ENCODE data around the gene PRXL2C. TPM values are rescaled to one million over a fixed set of nuclear protein-coding genes. Genes with fewer than 3 reads are reported as not detected.
A peak's percentile ranks its signal among the peaks of the same experiment; 100 is the strongest.

Gene PRXL2C
- total and polyA plus RNA-seq, 9 of the 15 experiments (the other 6 are each of a cell fraction or from before 2014, with no cell fraction given), result 3.6 to 15.3 (median 10.6) TPM

DNA sequence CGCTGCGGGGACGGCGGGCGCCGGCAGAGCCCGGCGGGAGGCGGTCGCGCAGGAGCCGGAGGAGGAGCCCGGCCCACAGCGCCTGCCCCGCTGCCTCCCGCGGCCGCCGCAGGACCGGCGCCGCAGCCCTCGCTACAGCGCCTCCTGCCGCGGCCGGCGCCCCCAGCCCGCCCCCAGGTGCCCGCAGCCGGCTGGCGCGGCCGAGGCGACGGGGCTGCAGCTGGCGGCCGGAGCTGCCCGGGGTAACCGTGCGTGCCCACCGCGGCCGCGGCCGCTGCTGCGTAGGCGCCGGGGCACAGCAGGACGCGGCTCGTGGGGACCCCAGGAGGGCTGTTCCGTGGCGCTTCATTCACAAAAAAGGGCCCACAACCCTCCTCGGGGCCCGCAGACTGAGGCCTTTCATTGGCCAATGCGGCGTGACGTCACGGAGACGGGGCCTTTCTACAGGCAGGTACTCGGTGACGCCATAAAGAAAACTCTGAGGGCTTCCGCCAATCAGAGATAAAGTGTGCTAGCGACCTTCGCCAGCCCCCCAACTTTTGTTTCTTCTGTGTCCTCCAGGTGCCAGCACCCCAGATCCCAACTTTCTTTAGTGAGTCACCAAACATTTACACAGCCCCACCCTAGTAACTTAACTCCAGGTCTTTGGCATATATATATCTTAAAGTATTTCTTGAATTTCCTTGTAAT, 35.5 kb downstream of the PRXL2C start, which contains the start of gene CDC14B (continued):
- TF ChIP-seq, protein P1, sequence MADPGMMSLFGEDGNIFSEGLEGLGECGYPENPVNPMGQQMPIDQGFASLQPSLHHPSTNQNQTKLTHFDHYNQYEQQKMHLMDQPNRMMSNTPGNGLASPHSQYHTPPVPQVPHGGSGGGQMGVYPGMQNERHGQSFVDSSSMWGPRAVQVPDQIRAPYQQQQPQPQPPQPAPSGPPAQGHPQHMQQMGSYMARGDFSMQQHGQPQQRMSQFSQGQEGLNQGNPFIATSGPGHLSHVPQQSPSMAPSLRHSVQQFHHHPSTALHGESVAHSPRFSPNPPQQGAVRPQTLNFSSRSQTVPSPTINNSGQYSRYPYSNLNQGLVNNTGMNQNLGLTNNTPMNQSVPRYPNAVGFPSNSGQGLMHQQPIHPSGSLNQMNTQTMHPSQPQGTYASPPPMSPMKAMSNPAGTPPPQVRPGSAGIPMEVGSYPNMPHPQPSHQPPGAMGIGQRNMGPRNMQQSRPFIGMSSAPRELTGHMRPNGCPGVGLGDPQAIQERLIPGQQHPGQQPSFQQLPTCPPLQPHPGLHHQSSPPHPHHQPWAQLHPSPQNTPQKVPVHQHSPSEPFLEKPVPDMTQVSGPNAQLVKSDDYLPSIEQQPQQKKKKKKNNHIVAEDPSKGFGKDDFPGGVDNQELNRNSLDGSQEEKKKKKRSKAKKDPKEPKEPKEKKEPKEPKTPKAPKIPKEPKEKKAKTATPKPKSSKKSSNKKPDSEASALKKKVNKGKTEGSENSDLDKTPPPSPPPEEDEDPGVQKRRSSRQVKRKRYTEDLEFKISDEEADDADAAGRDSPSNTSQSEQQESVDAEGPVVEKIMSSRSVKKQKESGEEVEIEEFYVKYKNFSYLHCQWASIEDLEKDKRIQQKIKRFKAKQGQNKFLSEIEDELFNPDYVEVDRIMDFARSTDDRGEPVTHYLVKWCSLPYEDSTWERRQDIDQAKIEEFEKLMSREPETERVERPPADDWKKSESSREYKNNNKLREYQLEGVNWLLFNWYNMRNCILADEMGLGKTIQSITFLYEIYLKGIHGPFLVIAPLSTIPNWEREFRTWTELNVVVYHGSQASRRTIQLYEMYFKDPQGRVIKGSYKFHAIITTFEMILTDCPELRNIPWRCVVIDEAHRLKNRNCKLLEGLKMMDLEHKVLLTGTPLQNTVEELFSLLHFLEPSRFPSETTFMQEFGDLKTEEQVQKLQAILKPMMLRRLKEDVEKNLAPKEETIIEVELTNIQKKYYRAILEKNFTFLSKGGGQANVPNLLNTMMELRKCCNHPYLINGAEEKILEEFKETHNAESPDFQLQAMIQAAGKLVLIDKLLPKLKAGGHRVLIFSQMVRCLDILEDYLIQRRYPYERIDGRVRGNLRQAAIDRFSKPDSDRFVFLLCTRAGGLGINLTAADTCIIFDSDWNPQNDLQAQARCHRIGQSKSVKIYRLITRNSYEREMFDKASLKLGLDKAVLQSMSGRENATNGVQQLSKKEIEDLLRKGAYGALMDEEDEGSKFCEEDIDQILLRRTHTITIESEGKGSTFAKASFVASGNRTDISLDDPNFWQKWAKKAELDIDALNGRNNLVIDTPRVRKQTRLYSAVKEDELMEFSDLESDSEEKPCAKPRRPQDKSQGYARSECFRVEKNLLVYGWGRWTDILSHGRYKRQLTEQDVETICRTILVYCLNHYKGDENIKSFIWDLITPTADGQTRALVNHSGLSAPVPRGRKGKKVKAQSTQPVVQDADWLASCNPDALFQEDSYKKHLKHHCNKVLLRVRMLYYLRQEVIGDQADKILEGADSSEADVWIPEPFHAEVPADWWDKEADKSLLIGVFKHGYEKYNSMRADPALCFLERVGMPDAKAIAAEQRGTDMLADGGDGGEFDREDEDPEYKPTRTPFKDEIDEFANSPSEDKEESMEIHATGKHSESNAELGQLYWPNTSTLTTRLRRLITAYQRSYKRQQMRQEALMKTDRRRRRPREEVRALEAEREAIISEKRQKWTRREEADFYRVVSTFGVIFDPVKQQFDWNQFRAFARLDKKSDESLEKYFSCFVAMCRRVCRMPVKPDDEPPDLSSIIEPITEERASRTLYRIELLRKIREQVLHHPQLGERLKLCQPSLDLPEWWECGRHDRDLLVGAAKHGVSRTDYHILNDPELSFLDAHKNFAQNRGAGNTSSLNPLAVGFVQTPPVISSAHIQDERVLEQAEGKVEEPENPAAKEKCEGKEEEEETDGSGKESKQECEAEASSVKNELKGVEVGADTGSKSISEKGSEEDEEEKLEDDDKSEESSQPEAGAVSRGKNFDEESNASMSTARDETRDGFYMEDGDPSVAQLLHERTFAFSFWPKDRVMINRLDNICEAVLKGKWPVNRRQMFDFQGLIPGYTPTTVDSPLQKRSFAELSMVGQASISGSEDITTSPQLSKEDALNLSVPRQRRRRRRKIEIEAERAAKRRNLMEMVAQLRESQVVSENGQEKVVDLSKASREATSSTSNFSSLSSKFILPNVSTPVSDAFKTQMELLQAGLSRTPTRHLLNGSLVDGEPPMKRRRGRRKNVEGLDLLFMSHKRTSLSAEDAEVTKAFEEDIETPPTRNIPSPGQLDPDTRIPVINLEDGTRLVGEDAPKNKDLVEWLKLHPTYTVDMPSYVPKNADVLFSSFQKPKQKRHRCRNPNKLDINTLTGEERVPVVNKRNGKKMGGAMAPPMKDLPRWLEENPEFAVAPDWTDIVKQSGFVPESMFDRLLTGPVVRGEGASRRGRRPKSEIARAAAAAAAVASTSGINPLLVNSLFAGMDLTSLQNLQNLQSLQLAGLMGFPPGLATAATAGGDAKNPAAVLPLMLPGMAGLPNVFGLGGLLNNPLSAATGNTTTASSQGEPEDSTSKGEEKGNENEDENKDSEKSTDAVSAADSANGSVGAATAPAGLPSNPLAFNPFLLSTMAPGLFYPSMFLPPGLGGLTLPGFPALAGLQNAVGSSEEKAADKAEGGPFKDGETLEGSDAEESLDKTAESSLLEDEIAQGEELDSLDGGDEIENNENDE (IDR thresholded peaks at IDR 0.05; ENCODE audit: low read depth, low read length), result no peak
- TF ChIP-seq CCAR2 (IDR thresholded peaks at IDR 0.05; ENCODE audit: low read depth, low read length) (no peak), YY1 (IDR thresholded peaks at IDR 0.05; ENCODE audit: borderline replicate concordance in 1 of 3, control insufficient read depth in 1 of 3, extremely low read depth in 1 of 3, insufficient read depth in 3 of 3, insufficient read length in 1 of 3, insufficient replicate concordance in 2 of 3, low read depth in 1 of 3, low read length in 2 of 3) (peak in 1 of 3 experiments; percentile 17), CHD4 (IDR thresholded peaks at IDR 0.05; ENCODE audit: insufficient read depth, insufficient replicate concordance, low read depth, low read length, poor library complexity, severe bottlenecking) (no peak), TEAD4 (IDR thresholded peaks at IDR 0.05; ENCODE audit: low read length) (no peak), TEAD4 (CRISPR knock-in tag; IDR thresholded peaks at IDR 0.05; ENCODE audit: borderline replicate concordance) (no peak), HMG20A (CRISPR knock-in tag; conservative IDR thresholded peaks at IDR 0.05) (no peak), KDM5B (IDR thresholded peaks at IDR 0.05; ENCODE audit: insufficient replicate concordance, low read depth, low read length) (no peak), FOS (IDR thresholded peaks at IDR 0.05; ENCODE audit: extremely low read depth, insufficient read length) (peak; percentile 63), NONO (IDR thresholded peaks at IDR 0.05; ENCODE audit: low read depth in 2 of 2, low read length in 1 of 2) (peak in 1 of 2 experiments; percentile 85; a peak in 2 of 4 replicates), MTA1 (IDR thresholded peaks at IDR 0.05; ENCODE audit: borderline replicate concordance) (no peak), HDAC1 (IDR thresholded peaks at IDR 0.05) (no peak)
- TF ChIP-seq, protein P2, sequence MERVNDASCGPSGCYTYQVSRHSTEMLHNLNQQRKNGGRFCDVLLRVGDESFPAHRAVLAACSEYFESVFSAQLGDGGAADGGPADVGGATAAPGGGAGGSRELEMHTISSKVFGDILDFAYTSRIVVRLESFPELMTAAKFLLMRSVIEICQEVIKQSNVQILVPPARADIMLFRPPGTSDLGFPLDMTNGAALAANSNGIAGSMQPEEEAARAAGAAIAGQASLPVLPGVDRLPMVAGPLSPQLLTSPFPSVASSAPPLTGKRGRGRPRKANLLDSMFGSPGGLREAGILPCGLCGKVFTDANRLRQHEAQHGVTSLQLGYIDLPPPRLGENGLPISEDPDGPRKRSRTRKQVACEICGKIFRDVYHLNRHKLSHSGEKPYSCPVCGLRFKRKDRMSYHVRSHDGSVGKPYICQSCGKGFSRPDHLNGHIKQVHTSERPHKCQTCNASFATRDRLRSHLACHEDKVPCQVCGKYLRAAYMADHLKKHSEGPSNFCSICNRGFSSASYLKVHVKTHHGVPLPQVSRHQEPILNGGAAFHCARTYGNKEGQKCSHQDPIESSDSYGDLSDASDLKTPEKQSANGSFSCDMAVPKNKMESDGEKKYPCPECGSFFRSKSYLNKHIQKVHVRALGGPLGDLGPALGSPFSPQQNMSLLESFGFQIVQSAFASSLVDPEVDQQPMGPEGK (CRISPR knock-in tag; IDR thresholded peaks at IDR 0.05; ENCODE audit: borderline replicate concordance), result no peak
